ENCODE data around the gene ATP6V0B.

DNA sequence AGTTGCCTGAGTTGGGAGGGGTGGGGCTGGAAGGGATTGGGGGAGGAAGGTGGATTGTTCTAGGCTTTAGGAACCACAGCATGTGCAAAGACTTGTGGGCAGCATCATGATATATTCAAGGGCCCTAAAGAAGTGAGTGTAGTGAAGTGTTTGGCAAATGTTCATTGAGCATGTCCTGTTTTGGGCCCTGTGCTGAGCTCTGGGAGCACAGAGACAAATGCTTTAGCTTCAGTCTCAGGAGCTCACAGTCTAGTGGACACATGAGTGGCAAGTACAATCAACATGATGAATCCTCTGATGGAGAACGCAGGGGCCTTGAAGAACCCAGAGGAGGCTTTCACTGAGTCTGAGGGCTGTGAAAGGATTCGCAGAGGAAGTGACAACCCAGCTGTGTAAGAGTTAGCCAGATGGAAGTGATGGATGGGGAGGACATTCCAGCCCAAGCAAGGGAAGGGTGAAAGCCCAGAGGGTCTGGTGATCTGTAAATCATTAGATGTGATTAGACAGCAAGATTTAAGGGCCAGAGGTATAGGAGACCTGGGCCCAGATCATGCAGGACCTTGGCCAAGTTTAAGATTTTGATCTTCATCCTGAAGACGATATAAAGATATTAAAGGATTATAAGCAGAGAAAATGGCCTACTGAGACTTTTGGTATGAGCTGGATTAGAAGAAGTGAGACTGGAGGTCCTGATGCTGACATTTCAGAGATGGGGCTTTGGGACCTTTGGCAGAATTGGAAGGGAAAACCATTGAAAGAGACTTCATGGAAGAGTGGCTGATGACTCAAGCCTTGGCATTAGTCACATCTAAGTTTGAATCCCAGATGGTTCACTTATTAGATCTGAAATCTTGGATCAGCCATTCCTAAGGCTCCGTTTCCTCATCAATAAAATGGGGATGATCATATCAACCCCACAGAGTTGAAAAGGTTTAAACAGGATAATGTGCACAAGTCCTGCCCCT is 23.5 kb upstream of the ATP6V0B start:
- TF ChIP-seq, protein P1, sequence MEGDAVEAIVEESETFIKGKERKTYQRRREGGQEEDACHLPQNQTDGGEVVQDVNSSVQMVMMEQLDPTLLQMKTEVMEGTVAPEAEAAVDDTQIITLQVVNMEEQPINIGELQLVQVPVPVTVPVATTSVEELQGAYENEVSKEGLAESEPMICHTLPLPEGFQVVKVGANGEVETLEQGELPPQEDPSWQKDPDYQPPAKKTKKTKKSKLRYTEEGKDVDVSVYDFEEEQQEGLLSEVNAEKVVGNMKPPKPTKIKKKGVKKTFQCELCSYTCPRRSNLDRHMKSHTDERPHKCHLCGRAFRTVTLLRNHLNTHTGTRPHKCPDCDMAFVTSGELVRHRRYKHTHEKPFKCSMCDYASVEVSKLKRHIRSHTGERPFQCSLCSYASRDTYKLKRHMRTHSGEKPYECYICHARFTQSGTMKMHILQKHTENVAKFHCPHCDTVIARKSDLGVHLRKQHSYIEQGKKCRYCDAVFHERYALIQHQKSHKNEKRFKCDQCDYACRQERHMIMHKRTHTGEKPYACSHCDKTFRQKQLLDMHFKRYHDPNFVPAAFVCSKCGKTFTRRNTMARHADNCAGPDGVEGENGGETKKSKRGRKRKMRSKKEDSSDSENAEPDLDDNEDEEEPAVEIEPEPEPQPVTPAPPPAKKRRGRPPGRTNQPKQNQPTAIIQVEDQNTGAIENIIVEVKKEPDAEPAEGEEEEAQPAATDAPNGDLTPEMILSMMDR (IDR thresholded peaks at IDR 0.05): no peak
- TF ChIP-seq POLR2A (IDR thresholded peaks at IDR 0.05): no peak

Measured in body of pancreas (tissue), 4 donors.